ENCODE data around the gene KDM1A.

KDM1A gene

GRCh38 chr1:23083714-23084480, 64.6 kb downstream of the KDM1A start:
- DNase-seq (ENCODE audit: extremely low spot score): no peak
- CTCF ChIA-PET: no interaction called here
- TF ChIP-seq L3MBTL2 (conservative IDR thresholded peaks at IDR 0.05): no peak
- no peak for TF ChIP-seq ARNT (IDR thresholded peaks at IDR 0.05)
- TF ChIP-seq TARDBP (IDR thresholded peaks at IDR 0.05): no peak
- TF ChIP-seq FOXA1 (IDR thresholded peaks at IDR 0.05): no peak
- TF ChIP-seq BHLHE40 (IDR thresholded peaks at IDR 0.05; ENCODE audit: borderline replicate concordance): no peak
- TF ChIP-seq HDGF (IDR thresholded peaks at IDR 0.05; ENCODE audit: borderline replicate concordance): no peak
- POLR2A ChIA-PET: no interaction called here

- POLR2A ChIA-PET: no interaction called here
- no peak for DNase-seq (ENCODE audit: extremely low spot score)
- CTCF ChIA-PET: no interaction called here
- TF ChIP-seq TARDBP (IDR thresholded peaks at IDR 0.05) (no peak), BHLHE40 (IDR thresholded peaks at IDR 0.05; ENCODE audit: borderline replicate concordance) (no peak), L3MBTL2 (conservative IDR thresholded peaks at IDR 0.05) (no peak), FOXA1 (IDR thresholded peaks at IDR 0.05) (no peak), SP1 (IDR thresholded peaks at IDR 0.05) (no peak), ELF4 (IDR thresholded peaks at IDR 0.05) (no peak), FOXM1 (IDR thresholded peaks at IDR 0.05; ENCODE audit: borderline replicate concordance) (no peak), HDGF (IDR thresholded peaks at IDR 0.05; ENCODE audit: borderline replicate concordance) (no peak), NFRKB (IDR thresholded peaks at IDR 0.05) (no peak), LEF1 (IDR thresholded peaks at IDR 0.05; ENCODE audit: borderline replicate concordance) (no peak), FOXK2 (IDR thresholded peaks at IDR 0.05) (no peak), ARNT (IDR thresholded peaks at IDR 0.05) (no peak), SUZ12 (IDR thresholded peaks at IDR 0.05) (no peak), ZNF384 (IDR thresholded peaks at IDR 0.05) (no peak), CTBP1 (IDR thresholded peaks at IDR 0.05; ENCODE audit: borderline replicate concordance) (no peak), PKNOX1 (IDR thresholded peaks at IDR 0.05) (no peak)
Measured at GRCh38 chr1:23084880-23085279, 65.6 kb downstream of the KDM1A start.

GRCh38 chr1:23085696-23086095, 66.4 kb downstream of the KDM1A start:
- ChIA-PET POLR2A (no interaction called here), CTCF (interaction anchor here (0.7 kb wide), 1 partner anchor 99 kb away, joined by 5 read pairs; no protein-coding TSS in a partner anchor)
- no peak for TF ChIP-seq FOXK2 (IDR thresholded peaks at IDR 0.05)
- no peak for TF ChIP-seq SP1 (IDR thresholded peaks at IDR 0.05)
- no peak for TF ChIP-seq LEF1 (IDR thresholded peaks at IDR 0.05; ENCODE audit: borderline replicate concordance)
- no peak for TF ChIP-seq TARDBP (IDR thresholded peaks at IDR 0.05)
- TF ChIP-seq FOXM1 (IDR thresholded peaks at IDR 0.05; ENCODE audit: borderline replicate concordance): no peak
- no peak for TF ChIP-seq NFRKB (IDR thresholded peaks at IDR 0.05)
- no peak for TF ChIP-seq ZNF384 (IDR thresholded peaks at IDR 0.05)
- TF ChIP-seq SUZ12 (IDR thresholded peaks at IDR 0.05): no peak
- no peak for TF ChIP-seq FOXA1 (IDR thresholded peaks at IDR 0.05)
- no peak for TF ChIP-seq ARNT (IDR thresholded peaks at IDR 0.05)
- TF ChIP-seq BHLHE40 (IDR thresholded peaks at IDR 0.05; ENCODE audit: borderline replicate concordance): no peak
- TF ChIP-seq PKNOX1 (IDR thresholded peaks at IDR 0.05): no peak
- TF ChIP-seq HDGF (IDR thresholded peaks at IDR 0.05; ENCODE audit: borderline replicate concordance): no peak
- TF ChIP-seq CTBP1 (IDR thresholded peaks at IDR 0.05; ENCODE audit: borderline replicate concordance): no peak
- TF ChIP-seq L3MBTL2 (conservative IDR thresholded peaks at IDR 0.05): no peak
- no peak for TF ChIP-seq ELF4 (IDR thresholded peaks at IDR 0.05)
- no peak for DNase-seq (ENCODE audit: extremely low spot score)

- DNase-seq (ENCODE audit: extremely low spot score): no peak
- ChIA-PET CTCF (interaction anchor here (1.4 to 2.4 kb wide), 2 partner anchors 11 to 97 kb away, joined by 4 to 6 read pairs; no protein-coding TSS in a partner anchor), POLR2A (interaction anchor here (1.2 kb wide), 1 partner anchor 90 kb away, joined by 3 read pairs; no protein-coding TSS in a partner anchor)
- TF ChIP-seq ZNF384 (IDR thresholded peaks at IDR 0.05): no peak
- TF ChIP-seq TARDBP (IDR thresholded peaks at IDR 0.05): no peak
- no peak for TF ChIP-seq NFRKB (IDR thresholded peaks at IDR 0.05)
- TF ChIP-seq SP1 (IDR thresholded peaks at IDR 0.05): no peak
- TF ChIP-seq LEF1 (IDR thresholded peaks at IDR 0.05; ENCODE audit: borderline replicate concordance): no peak
- TF ChIP-seq FOXM1 (IDR thresholded peaks at IDR 0.05; ENCODE audit: borderline replicate concordance): no peak
- no peak for TF ChIP-seq ARNT (IDR thresholded peaks at IDR 0.05)
- TF ChIP-seq L3MBTL2 (conservative IDR thresholded peaks at IDR 0.05): no peak
- no peak for TF ChIP-seq CTBP1 (IDR thresholded peaks at IDR 0.05; ENCODE audit: borderline replicate concordance)
- TF ChIP-seq FOXA1 (IDR thresholded peaks at IDR 0.05): no peak
- TF ChIP-seq FOXK2 (IDR thresholded peaks at IDR 0.05): no peak
- no peak for TF ChIP-seq HDGF (IDR thresholded peaks at IDR 0.05; ENCODE audit: borderline replicate concordance)
- no peak for TF ChIP-seq ELF4 (IDR thresholded peaks at IDR 0.05)
- TF ChIP-seq PKNOX1 (IDR thresholded peaks at IDR 0.05): no peak
- no peak for TF ChIP-seq SUZ12 (IDR thresholded peaks at IDR 0.05)
- TF ChIP-seq BHLHE40 (IDR thresholded peaks at IDR 0.05; ENCODE audit: borderline replicate concordance): no peak
Measured at GRCh38 chr1:23088027-23088426, 68.8 kb downstream of the KDM1A start.

GRCh38 chr1:23090056-23090455, 70.8 kb downstream of the KDM1A start:
- no peak for DNase-seq (ENCODE audit: extremely low spot score)
- ChIA-PET POLR2A (no interaction called here), CTCF (interaction anchor here (2.4 kb wide), 1 partner anchor 94 kb away, joined by 6 read pairs; no protein-coding TSS in a partner anchor)
- TF ChIP-seq ARNT (IDR thresholded peaks at IDR 0.05) (no peak), NFRKB (IDR thresholded peaks at IDR 0.05) (no peak), ELF4 (IDR thresholded peaks at IDR 0.05) (no peak), FOXK2 (IDR thresholded peaks at IDR 0.05) (no peak), FOXM1 (IDR thresholded peaks at IDR 0.05; ENCODE audit: borderline replicate concordance) (no peak), ZNF384 (IDR thresholded peaks at IDR 0.05) (no peak), PKNOX1 (IDR thresholded peaks at IDR 0.05) (no peak), SUZ12 (IDR thresholded peaks at IDR 0.05) (no peak), SP1 (IDR thresholded peaks at IDR 0.05) (no peak), TARDBP (IDR thresholded peaks at IDR 0.05) (no peak), LEF1 (IDR thresholded peaks at IDR 0.05; ENCODE audit: borderline replicate concordance) (no peak), BHLHE40 (IDR thresholded peaks at IDR 0.05; ENCODE audit: borderline replicate concordance) (no peak), HDGF (IDR thresholded peaks at IDR 0.05; ENCODE audit: borderline replicate concordance) (no peak), L3MBTL2 (conservative IDR thresholded peaks at IDR 0.05) (no peak), FOXA1 (IDR thresholded peaks at IDR 0.05) (no peak)
